DND-41 (cell line): ENCODE data around the gene PXDC1.

ENCODE experiments used
- ATAC-seq: fragments of 200-7000 bp; cut with Tn5 transposase; 3 replicates; pipeline ENCODE4 v1.9.1; 2021; ENCODE audit warnings: low read depth; ENCODE audit not compliant: insufficient read depth
- DNase-seq: peaks from one replicate; pipeline ENCODE4 v3.0.0-alpha.2; 2020
- H2AFZ ChIP-seq: 2 replicates; pipeline ENCODE4 v1.6.0; 2012; ENCODE audit warnings: low read depth, low read length
- H3K27ac ChIP-seq: 2 replicates; pipeline ENCODE4 v1.5.1; 2012; ENCODE audit warnings: low read length, inconsistent platforms
- H3K27me3 ChIP-seq: fragments of 200-600 bp; sonication (generic); 2 replicates; pipeline ENCODE4 v1.6.0; 2012; ENCODE audit warnings: low read length, mild to moderate bottlenecking, inconsistent platforms; ENCODE audit not compliant: insufficient read depth, poor library complexity
- H3K36me3 ChIP-seq: 2 replicates; pipeline ENCODE4 v1.5.1; 2012; ENCODE audit warnings: low read length, inconsistent platforms; ENCODE audit not compliant: insufficient read depth
- H3K4me1 ChIP-seq: 2 replicates; pipeline ENCODE4 v1.5.1; 2012; ENCODE audit warnings: mild to moderate bottlenecking, low read length; ENCODE audit not compliant: insufficient read depth
- H3K4me2 ChIP-seq: 2 replicates; pipeline ENCODE4 v1.6.0; 2012; ENCODE audit warnings: mild to moderate bottlenecking, moderate library complexity, low read length, inconsistent platforms; ENCODE audit not compliant: insufficient read depth
- H3K4me3 ChIP-seq, 2 experiments: fragments of 200-600 bp in 1 of 2; shearing (Covaris generic) in 1 of 2; 2 replicates each; pipeline ENCODE4 v1.5.1; 2012 to 2016; ENCODE audit warnings: inconsistent platforms in 2 of 2, low read length in 2 of 2, mild to moderate bottlenecking in 2 of 2, low read depth in 1 of 2, moderate library complexity in 1 of 2
- H3K79me2 ChIP-seq: 2 replicates; pipeline ENCODE4 v1.6.0; 2012; ENCODE audit warnings: low read length, inconsistent platforms; ENCODE audit not compliant: insufficient read depth
- H3K9ac ChIP-seq: 2 replicates; pipeline ENCODE4 v1.6.0; 2012; ENCODE audit warnings: low read depth, mild to moderate bottlenecking, inconsistent platforms, low read length, moderate library complexity
- H3K9me3 ChIP-seq: 2 replicates; pipeline ENCODE4 v1.5.1; 2012; ENCODE audit warnings: low read length, moderate library complexity, mild to moderate bottlenecking, inconsistent platforms; ENCODE audit not compliant: insufficient read depth, severe bottlenecking
- H4K20me1 ChIP-seq: 2 replicates; pipeline ENCODE4 v1.6.0; 2012; ENCODE audit warnings: low read length; ENCODE audit not compliant: insufficient read depth
- EZH2 ChIP-seq: IDR thresholded peaks from 3 replicates; pipeline ENCODE4 v1.6.1; 2012; ENCODE audit warnings: borderline replicate concordance, low read depth, mild to moderate bottlenecking, moderate library complexity, low read length, inconsistent platforms; ENCODE audit not compliant: severe bottlenecking
- TF ChIP-seq, protein P1 (sequence below): IDR thresholded peaks from 2 replicates; pipeline ENCODE4 v1.5.1; 2012; ENCODE audit warnings: borderline replicate concordance, low read length, moderate library complexity, mild to moderate bottlenecking; ENCODE audit not compliant: poor library complexity, severe bottlenecking; ENCODE audit errors: extremely low read depth

Gene PXDC1

GRCh38 chr6:3701631-3702030 lies 49.9 kb downstream of the PXDC1 start:
- Histone ChIP-seq H3K9ac (no peak overlapping the region), H3K4me2 (no peak overlapping the region), H2AFZ (no peak overlapping the region), H4K20me1 (no peaks in the 10 kb centered on the region), H3K27ac (no peak overlapping the region), H3K36me3 (no peaks in the 10 kb centered on the region), H3K4me3 (no peak overlapping the region), H3K79me2 (no peaks in the 10 kb centered on the region), H3K4me1 (no peaks in the 10 kb centered on the region), H3K27me3 (no peaks in the 10 kb centered on the region), H3K9me3 (peaks cover 3% of the 10 kb centered on the region)
- no peak for TF ChIP-seq EZH2
- TF ChIP-seq, protein P1, sequence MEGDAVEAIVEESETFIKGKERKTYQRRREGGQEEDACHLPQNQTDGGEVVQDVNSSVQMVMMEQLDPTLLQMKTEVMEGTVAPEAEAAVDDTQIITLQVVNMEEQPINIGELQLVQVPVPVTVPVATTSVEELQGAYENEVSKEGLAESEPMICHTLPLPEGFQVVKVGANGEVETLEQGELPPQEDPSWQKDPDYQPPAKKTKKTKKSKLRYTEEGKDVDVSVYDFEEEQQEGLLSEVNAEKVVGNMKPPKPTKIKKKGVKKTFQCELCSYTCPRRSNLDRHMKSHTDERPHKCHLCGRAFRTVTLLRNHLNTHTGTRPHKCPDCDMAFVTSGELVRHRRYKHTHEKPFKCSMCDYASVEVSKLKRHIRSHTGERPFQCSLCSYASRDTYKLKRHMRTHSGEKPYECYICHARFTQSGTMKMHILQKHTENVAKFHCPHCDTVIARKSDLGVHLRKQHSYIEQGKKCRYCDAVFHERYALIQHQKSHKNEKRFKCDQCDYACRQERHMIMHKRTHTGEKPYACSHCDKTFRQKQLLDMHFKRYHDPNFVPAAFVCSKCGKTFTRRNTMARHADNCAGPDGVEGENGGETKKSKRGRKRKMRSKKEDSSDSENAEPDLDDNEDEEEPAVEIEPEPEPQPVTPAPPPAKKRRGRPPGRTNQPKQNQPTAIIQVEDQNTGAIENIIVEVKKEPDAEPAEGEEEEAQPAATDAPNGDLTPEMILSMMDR, result no peak
- DNase-seq (no peak), ATAC-seq (no peak)

DNA sequence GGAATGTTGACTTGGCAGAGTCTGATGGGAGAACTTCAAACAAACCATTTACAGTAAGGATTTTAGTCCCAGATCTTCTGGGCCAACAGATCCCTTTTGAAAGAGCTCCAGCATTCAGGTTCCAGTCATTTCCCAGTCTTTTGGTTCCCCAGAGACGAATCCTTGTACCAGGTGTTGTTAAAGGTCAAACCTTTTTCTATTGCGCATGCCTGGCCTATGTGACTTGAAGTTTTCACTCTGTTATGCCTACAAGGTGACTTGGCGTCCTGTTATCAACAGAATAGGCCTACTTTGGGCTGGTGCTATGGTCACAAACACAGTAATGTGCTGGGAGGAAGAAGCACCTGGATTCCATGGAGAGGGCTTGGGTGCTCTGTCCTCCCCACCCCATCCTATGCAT lies 52.3 kb downstream of the PXDC1 start:
- TF ChIP-seq, protein P1, result no peak
- no peak overlapping the region for H3K4me3 ChIP-seq

DNA sequence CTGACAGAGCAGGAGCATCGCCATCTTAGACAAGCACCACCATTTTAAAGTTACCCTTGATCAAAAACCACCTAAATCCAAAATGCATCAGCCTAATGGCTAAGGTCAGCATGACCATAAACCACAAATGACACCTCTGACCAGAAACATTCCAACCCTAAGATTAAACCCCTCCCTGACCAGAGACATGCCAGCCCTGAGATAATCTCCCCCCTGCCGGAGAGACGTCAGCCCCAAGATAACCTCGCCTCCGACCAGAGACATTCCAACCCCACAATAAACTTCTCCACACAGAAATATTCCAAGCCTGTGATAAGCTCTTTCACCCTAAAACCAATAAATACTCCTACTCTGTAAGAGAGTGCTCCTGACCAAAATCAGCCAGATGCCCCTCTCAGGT lies 53.5 kb downstream of the PXDC1 start:
- DNase-seq (no peak), ATAC-seq (no peak)
- Histone ChIP-seq H3K36me3 (no peaks in the 10 kb centered on the region), H3K9ac (no peak overlapping the region), H3K4me1 (no peaks in the 10 kb centered on the region), H4K20me1 (no peaks in the 10 kb centered on the region), H3K27me3 (no peaks in the 10 kb centered on the region), H2AFZ (no peak overlapping the region), H3K79me2 (no peaks in the 10 kb centered on the region), H3K27ac (no peak overlapping the region), H3K4me3 (no peak overlapping the region), H3K4me2 (no peak overlapping the region), H3K9me3 (peaks cover 3% of the 10 kb centered on the region)
- TF ChIP-seq, protein P1, result no peak
- TF ChIP-seq EZH2, result no peak

More for the DNA sequence above, 52.3 kb downstream of the PXDC1 start:
- Histone ChIP-seq H4K20me1 (no peaks in the 10 kb centered on the region), H3K27me3 (no peaks in the 10 kb centered on the region), H3K27ac (no peak overlapping the region), H3K9me3 (peaks cover 3% of the 10 kb centered on the region), H3K79me2 (no peaks in the 10 kb centered on the region), H3K9ac (no peak overlapping the region), H2AFZ (no peak overlapping the region), H3K36me3 (no peaks in the 10 kb centered on the region), H3K4me2 (no peak overlapping the region), H3K4me1 (no peaks in the 10 kb centered on the region)
- DNase-seq (no peak), ATAC-seq (no peak)

DNA sequence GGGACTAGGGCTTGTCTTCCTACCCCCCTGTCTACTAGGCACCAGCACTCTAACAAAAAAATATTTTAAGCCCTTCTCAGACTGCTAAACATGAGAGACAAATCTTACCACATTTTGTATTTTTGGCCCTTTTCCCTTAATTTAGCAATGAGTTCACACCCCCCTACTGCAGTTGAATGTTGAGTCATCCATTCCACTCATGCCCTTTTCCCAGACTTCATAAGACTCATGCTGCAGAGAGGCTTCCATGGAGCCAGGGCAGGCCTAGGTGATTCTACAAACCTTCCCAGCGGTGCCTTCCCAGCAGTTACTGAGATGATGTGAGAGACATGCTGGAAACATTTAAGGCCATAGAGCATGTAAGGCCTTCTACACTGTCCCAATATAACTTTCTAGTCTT lies 53.9 kb downstream of the PXDC1 start:
- no peak overlapping the region for H3K4me3 ChIP-seq
- H2AFZ ChIP-seq, result no peak overlapping the region
- peaks cover 3% of the 10 kb centered on the region for H3K9me3 ChIP-seq
- H3K4me1 ChIP-seq, result no peaks in the 10 kb centered on the region
- no peak for DNase-seq
- no peak overlapping the region for H3K9ac ChIP-seq
- H3K79me2 ChIP-seq, result no peaks in the 10 kb centered on the region
- no peaks in the 10 kb centered on the region for H4K20me1 ChIP-seq
- no peaks in the 10 kb centered on the region for H3K36me3 ChIP-seq
- H3K4me2 ChIP-seq, result no peak overlapping the region
- H3K27ac ChIP-seq, result no peak overlapping the region
- TF ChIP-seq, protein P1, result no peak
- no peak for TF ChIP-seq EZH2
- no peaks in the 10 kb centered on the region for H3K27me3 ChIP-seq
- ATAC-seq, result no peak
